Thymus (tissue), 11 donors: ENCODE results near the gene DHCR7. TPM values are rescaled to one million over a fixed set of nuclear protein-coding genes. Genes with fewer than 3 reads are reported as not detected.

Source experiments
- DNase-seq, 9 donors: peaks; one replicate each; pipeline ENCODE4 v3.0.0-alpha.2; 2013; ENCODE audit warnings: low spot score in 9 of 9, low read depth in 6 of 9, missing footprints in 1 of 9
- H3K27ac ChIP-seq, 2 donors: one replicate each; pipeline ENCODE4 v1.5.1; 2013; ENCODE audit warnings: control low read depth in 1 of 2, low read depth in 1 of 2, low read length in 1 of 2, mild to moderate bottlenecking in 1 of 2, moderate library complexity in 1 of 2
- H3K27me3 ChIP-seq, 2 donors: one replicate each; pipeline ENCODE4 v1.5.1; 2013; ENCODE audit warnings: low read length in 1 of 2; ENCODE audit not compliant: control insufficient read depth in 2 of 2, insufficient read depth in 1 of 2
- H3K36me3 ChIP-seq, 2 donors: one replicate each; pipeline ENCODE4 v1.5.1; 2013; ENCODE audit warnings: low read length in 1 of 2, mild to moderate bottlenecking in 1 of 2, moderate library complexity in 1 of 2; ENCODE audit not compliant: control insufficient read depth in 2 of 2, insufficient read depth in 2 of 2
- H3K4me1 ChIP-seq, 2 donors: one replicate each; pipeline ENCODE4 v1.5.1; 2013; ENCODE audit warnings: low read length in 2 of 2; ENCODE audit not compliant: control insufficient read depth in 2 of 2, insufficient read depth in 2 of 2
- H3K4me3 ChIP-seq, 2 donors: one replicate each; pipeline ENCODE4 v1.5.1; 2013; ENCODE audit warnings: low read length in 2 of 2, control low read depth in 1 of 2, mild to moderate bottlenecking in 1 of 2
- H3K9me3 ChIP-seq, 2 donors: one replicate each; pipeline ENCODE4 v1.5.1; 2013; ENCODE audit warnings: low read length in 1 of 2, mild to moderate bottlenecking in 1 of 2; ENCODE audit not compliant: control insufficient read depth in 2 of 2, insufficient read depth in 1 of 2
- WGBS: extraction: QIAGEN DNeasy Blood & Tissue Kit; methylation state at CpG from one replicate; pipeline ENCODE4 v1.1.7; 2013; 5-methylcytosine and 5-hydroxymethylcytosine counted together
- polyA plus RNA-seq: library from polyadenylated mRNA; stranded (reverse); fragments of 200-250 nt; gene quantifications from one replicate; pipeline ENCODE4 v1.2.3, GENCODE V29; 2013
- total RNA-seq: library from RNA; stranded (reverse); fragments of 120-200 nt; gene quantifications from one replicate; pipeline ENCODE4 v1.2.4, GENCODE V29; 2013
- donor health status: healthy.

Gene DHCR7
- total and polyA plus RNA-seq, 2 donors, result 4.1 to 4.5 TPM

GRCh38 chr11:71418643-71419042, 29.6 kb downstream of the DHCR7 start:
- no peak overlapping the region for H3K27ac ChIP-seq
- H3K9me3 ChIP-seq, result no peaks in the 10 kb centered on the region
- WGBS, result 80% methylated on average over 8 of the region's 8 CpGs
- no peaks in the 10 kb centered on the region for H3K4me1 ChIP-seq
- no peak for DNase-seq
- H3K4me3 ChIP-seq, result no peak overlapping the region
- no peaks in the 10 kb centered on the region for H3K36me3 ChIP-seq
- peaks cover 0 to 2% of the 10 kb centered on the region in 2 donors for H3K27me3 ChIP-seq

GRCh38 chr11:71414645-71415044, 33.5 kb downstream of the DHCR7 start:
- H3K27me3 ChIP-seq, result peaks cover 0 to 2% of the 10 kb centered on the region in 2 donors

GRCh38 chr11:71410363-71410966, 37.7 kb downstream of the DHCR7 start:
- WGBS, result 82% methylated on average over 7 of the region's 7 CpGs
- H3K9me3 ChIP-seq, result no peaks in the 10 kb centered on the region
- H3K4me1 ChIP-seq, result no peaks in the 10 kb centered on the region
- no peak for DNase-seq
- no peaks in the 10 kb centered on the region for H3K36me3 ChIP-seq
- H3K27ac ChIP-seq, result no peak overlapping the region
- H3K4me3 ChIP-seq, result no peak overlapping the region
- no peaks in the 10 kb centered on the region for H3K27me3 ChIP-seq

More at GRCh38 chr11:71414645-71415044, 33.5 kb downstream of the DHCR7 start:
- Histone ChIP-seq H3K9me3 (no peaks in the 10 kb centered on the region), H3K36me3 (no peaks in the 10 kb centered on the region), H3K27ac (no peak overlapping the region), H3K4me3 (no peak overlapping the region), H3K4me1 (no peaks in the 10 kb centered on the region)
- DNase-seq, result no peak

- 89% methylated on average over 7 of the region's 7 CpGs for WGBS
- no peaks in the 10 kb centered on the region for H3K4me1 ChIP-seq
- no peak overlapping the region for H3K27ac ChIP-seq
- no peak overlapping the region for H3K4me3 ChIP-seq
- H3K9me3 ChIP-seq, result no peaks in the 10 kb centered on the region
- no peak for DNase-seq
- H3K27me3 ChIP-seq, result no peaks in the 10 kb centered on the region
- no peaks in the 10 kb centered on the region for H3K36me3 ChIP-seq
Measured at GRCh38 chr11:71408826-71409225, 39.4 kb downstream of the DHCR7 start.

- Histone ChIP-seq H3K27me3 (no peaks in the 10 kb centered on the region), H3K36me3 (no peaks in the 10 kb centered on the region), H3K4me3 (no peak overlapping the region), H3K4me1 (no peaks in the 10 kb centered on the region), H3K27ac (no peak overlapping the region), H3K9me3 (no peaks in the 10 kb centered on the region)
- DNase-seq, result no peak
- WGBS, result 88% methylated on average over 15 of the region's 15 CpGs
Measured at GRCh38 chr11:71407356-71407755, 40.8 kb downstream of the DHCR7 start.

GRCh38 chr11:71406681-71407080, 41.5 kb downstream of the DHCR7 start:
- DNase-seq, result no peak
- H3K27me3 ChIP-seq, result no peaks in the 10 kb centered on the region
- H3K4me3 ChIP-seq, result no peak overlapping the region
- no peaks in the 10 kb centered on the region for H3K4me1 ChIP-seq
- H3K36me3 ChIP-seq, result no peaks in the 10 kb centered on the region
- no peak overlapping the region for H3K27ac ChIP-seq
- WGBS, result 78% methylated on average over 10 of the region's 10 CpGs
- H3K9me3 ChIP-seq, result no peaks in the 10 kb centered on the region

GRCh38 chr11:71404209-71404608, 44.0 kb downstream of the DHCR7 start:
- no peak for DNase-seq
- 77% methylated on average over 8 of the region's 8 CpGs for WGBS
- Histone ChIP-seq H3K36me3 (no peaks in the 10 kb centered on the region), H3K9me3 (no peaks in the 10 kb centered on the region), H3K27me3 (no peaks in the 10 kb centered on the region), H3K4me1 (no peaks in the 10 kb centered on the region), H3K27ac (no peak overlapping the region), H3K4me3 (no peak overlapping the region)

GRCh38 chr11:71402878-71403277, 45.3 kb downstream of the DHCR7 start:
- Histone ChIP-seq H3K4me3 (no peak overlapping the region), H3K27ac (no peak overlapping the region), H3K9me3 (no peaks in the 10 kb centered on the region), H3K36me3 (no peaks in the 10 kb centered on the region), H3K27me3 (no peaks in the 10 kb centered on the region), H3K4me1 (no peaks in the 10 kb centered on the region)
- 83% methylated on average over 15 of the region's 15 CpGs for WGBS
- no peak for DNase-seq

GRCh38 chr11:71400216-71400615, 48.0 kb downstream of the DHCR7 start:
- Histone ChIP-seq H3K4me1 (peaks cover 0 to 2% of the 10 kb centered on the region in 2 donors), H3K9me3 (no peaks in the 10 kb centered on the region), H3K27me3 (no peaks in the 10 kb centered on the region), H3K27ac (no peak overlapping the region), H3K36me3 (no peaks in the 10 kb centered on the region), H3K4me3 (no peak overlapping the region)
- DNase-seq, result no peak
- WGBS, result 90% methylated on average over 9 of the region's 9 CpGs
